IPS-20b (cell line): ENCODE results near the gene FADS2.

Experiments used
- H3K27ac ChIP-seq: one replicate; pipeline ENCODE4 v1.5.1; 2013; ENCODE audit warnings: low read length
- H3K27me3 ChIP-seq: 2 replicates; pipeline ENCODE4 v1.6.1; 2013; ENCODE audit warnings: mild to moderate bottlenecking, low read length, inconsistent platforms; ENCODE audit not compliant: insufficient read depth
- H3K36me3 ChIP-seq: 2 replicates; pipeline ENCODE4 v1.6.1; 2013; ENCODE audit warnings: low read depth, mild to moderate bottlenecking, inconsistent platforms, low read length, moderate library complexity; ENCODE audit not compliant: insufficient read depth
- H3K4me1 ChIP-seq: 2 replicates; pipeline ENCODE4 v1.6.1; 2013; ENCODE audit warnings: mild to moderate bottlenecking, control low read depth, inconsistent platforms, low read length, moderate library complexity; ENCODE audit not compliant: insufficient read depth
- H3K4me3 ChIP-seq: 2 replicates; pipeline ENCODE4 v1.5.1; 2013; ENCODE audit warnings: mild to moderate bottlenecking, low read length, inconsistent platforms
- H3K9ac ChIP-seq: 2 replicates; pipeline ENCODE4 v1.6.1; 2013; ENCODE audit warnings: low read depth, mild to moderate bottlenecking, inconsistent platforms, low read length, moderate library complexity
- H3K9me3 ChIP-seq: 2 replicates; pipeline ENCODE4 v1.6.1; 2013; ENCODE audit warnings: mild to moderate bottlenecking, low read depth, low read length, inconsistent platforms; ENCODE audit not compliant: insufficient read depth

The FADS2 gene

DNA sequence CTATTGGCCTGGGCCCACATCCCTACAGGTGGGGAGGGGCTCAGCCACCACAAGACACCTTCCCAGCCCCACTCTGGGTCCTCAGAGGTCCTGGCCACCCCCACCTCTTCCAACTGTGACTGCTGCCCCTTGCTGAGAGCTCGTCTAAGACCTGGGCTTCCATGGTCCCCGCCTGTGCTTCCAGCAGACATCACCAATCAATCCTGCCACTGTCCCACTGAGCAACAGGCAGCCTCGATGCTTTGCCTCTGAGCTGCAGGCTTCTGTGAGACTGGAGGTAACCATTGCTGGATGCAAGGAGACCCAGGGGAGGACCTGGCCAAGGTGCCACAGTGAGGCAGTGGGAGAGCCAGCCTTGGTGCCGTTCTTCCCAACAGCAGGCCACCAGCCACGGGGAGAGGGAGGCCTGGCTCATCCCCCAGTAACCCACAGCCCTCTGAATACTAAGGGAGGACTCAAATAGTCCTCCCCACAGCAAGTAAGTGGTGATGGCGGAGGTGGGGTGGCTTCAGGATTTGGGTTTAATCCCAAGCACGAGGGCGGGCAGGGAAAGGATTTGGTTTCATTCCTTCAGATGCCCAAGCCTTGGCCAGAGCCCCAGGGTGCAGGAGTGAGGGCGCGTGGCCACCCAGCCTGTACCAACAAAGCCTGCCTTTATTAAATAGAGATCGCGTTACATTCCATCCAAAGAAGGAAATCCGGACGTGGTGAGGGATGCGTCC, 68.7 kb downstream of the FADS2 start:
- peak overlapping the region; percentile 14 for H3K27ac ChIP-seq

DNA sequence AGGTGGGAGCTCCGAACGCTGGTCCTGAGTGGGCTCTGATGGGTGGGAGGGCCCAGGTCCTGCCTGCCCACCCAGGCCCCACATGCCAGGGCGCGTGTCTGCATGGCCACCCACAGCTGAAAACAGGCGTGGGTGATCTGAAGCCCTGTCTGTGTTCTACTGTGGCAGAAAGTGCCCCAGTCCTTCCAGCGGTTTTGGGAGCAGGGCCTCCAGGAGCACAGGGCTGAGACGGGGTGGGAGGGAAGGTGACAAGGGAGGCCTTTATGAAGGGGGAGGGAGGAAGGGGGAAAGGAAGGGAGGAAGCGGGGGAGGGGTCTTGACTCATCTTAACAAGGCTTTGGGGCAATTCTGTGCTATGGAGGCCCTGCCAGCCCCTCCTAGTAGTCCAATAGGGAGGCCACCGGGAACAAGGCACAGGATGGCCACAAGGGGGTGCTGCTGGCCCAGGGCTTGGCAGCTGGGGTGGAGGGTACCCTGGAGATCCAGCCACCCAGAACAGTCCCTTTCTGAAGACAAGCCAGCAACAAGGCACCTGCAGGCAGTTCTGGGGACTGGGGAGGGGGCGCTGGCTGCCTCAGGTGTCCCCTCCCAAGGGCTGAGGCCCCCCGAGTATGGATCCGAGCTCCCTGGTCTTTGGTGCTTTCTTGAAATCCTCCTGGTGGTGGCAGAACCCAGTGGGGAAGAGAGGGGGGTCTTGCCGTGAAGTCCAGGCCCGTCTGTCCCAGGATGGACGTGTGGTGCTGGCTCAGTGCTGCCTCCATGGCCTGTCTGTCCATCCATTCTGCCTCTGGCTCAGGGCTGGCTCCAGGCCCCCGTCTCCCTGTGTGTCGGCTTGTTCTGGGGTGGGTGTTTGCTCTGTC, 69.5 kb downstream of the FADS2 start:
- Histone ChIP-seq H3K9ac (0 out of 2 replicates have a peak overlapping the region, but pooled peaks have one; percentile 11), H3K27me3 (peaks cover 4% of the 10 kb centered on the region; the same call in 1 of the 2 replicates), H3K4me3 (no peak overlapping the region), H3K9me3 (no peaks in the 10 kb centered on the region), H3K36me3 (no peaks in the 10 kb centered on the region), H3K4me1 (no peaks in the 10 kb centered on the region), H3K27ac (peak overlapping the region; percentile 14)

More for the DNA sequence above, 68.7 kb downstream of the FADS2 start:
- Histone ChIP-seq H3K27me3 (peaks cover 6% of the 10 kb centered on the region; the same call in 1 of the 2 replicates), H3K4me3 (no peak overlapping the region), H3K36me3 (no peaks in the 10 kb centered on the region), H3K9ac (0 out of 2 replicates have a peak overlapping the region, but pooled peaks have one; percentile 11), H3K4me1 (no peaks in the 10 kb centered on the region), H3K9me3 (no peaks in the 10 kb centered on the region)

- H3K27ac ChIP-seq = no peak overlapping the region
- H3K27me3 ChIP-seq = no peaks in the 10 kb centered on the region
- H3K4me1 ChIP-seq = no peaks in the 10 kb centered on the region
- no peak overlapping the region for H3K4me3 ChIP-seq
- H3K9me3 ChIP-seq = no peaks in the 10 kb centered on the region
- no peak overlapping the region for H3K9ac ChIP-seq
- no peaks in the 10 kb centered on the region for H3K36me3 ChIP-seq
Measured at GRCh38 chr11:61898247-61898582, 70.1 kb downstream of the FADS2 start.

GRCh38 chr11:61899146-61899841, 71.2 kb downstream of the FADS2 start:
- no peak overlapping the region for H3K4me3 ChIP-seq
- no peaks in the 10 kb centered on the region for H3K9me3 ChIP-seq
- H3K36me3 ChIP-seq = no peaks in the 10 kb centered on the region
- no peaks in the 10 kb centered on the region for H3K27me3 ChIP-seq
- H3K27ac ChIP-seq = no peak overlapping the region
- H3K9ac ChIP-seq = no peak overlapping the region
- peaks cover 4% of the 10 kb centered on the region; the same call in 1 of the 2 replicates for H3K4me1 ChIP-seq

DNA sequence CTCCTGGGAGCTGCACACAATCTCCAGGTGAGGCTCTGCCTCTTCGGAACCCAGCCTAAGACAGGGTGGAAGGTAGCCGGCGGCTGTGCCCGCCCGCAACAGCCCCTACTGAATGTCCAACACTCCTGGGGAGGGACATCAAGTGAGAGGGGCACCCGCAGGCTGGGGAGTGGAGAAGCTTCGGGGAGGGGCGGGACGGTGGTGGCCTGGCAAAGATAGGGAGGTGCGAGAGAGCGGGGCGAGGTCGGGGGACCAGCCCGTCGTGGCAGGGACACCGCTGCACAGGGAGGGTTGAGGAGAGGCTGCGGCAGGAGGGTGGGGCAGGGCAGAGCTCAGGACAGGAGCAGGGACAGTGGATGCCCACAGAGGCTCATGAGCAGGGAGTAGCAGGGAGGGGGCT, 72.2 kb downstream of the FADS2 start:
- no peaks in the 10 kb centered on the region for H3K9me3 ChIP-seq
- no peaks in the 10 kb centered on the region for H3K36me3 ChIP-seq
- no peaks in the 10 kb centered on the region for H3K27me3 ChIP-seq
- no peak overlapping the region for H3K27ac ChIP-seq
- H3K9ac ChIP-seq = no peak overlapping the region
- H3K4me3 ChIP-seq = no peak overlapping the region
- peaks cover 4% of the 10 kb centered on the region; the same call in 1 of the 2 replicates for H3K4me1 ChIP-seq

DNA sequence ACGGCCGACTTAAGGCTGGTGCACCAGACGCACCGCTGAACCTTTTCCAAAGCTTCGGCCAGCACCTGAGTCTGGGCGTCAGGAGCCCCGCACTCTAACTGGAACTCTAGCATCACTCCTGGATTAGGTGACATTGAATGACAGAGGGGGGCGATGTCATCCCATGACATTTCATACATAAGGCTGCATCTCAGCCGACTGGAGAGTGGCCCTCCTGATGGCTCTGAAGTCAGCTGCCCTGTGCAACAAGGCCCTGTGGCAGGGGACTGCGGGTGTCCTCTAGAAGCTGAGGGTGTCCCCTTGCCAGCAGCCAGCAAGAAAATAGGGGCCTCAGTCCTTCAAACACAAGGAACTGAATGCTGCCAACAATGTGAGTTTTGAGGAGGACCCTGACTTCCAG, 73.3 kb downstream of the FADS2 start:
- no peak overlapping the region for H3K9ac ChIP-seq
- H3K36me3 ChIP-seq = no peaks in the 10 kb centered on the region
- no peaks in the 10 kb centered on the region for H3K27me3 ChIP-seq
- no peaks in the 10 kb centered on the region for H3K9me3 ChIP-seq
- H3K4me1 ChIP-seq = peaks cover 4% of the 10 kb centered on the region; the same call in 1 of the 2 replicates
- no peak overlapping the region for H3K4me3 ChIP-seq
- no peak overlapping the region for H3K27ac ChIP-seq

- H3K27ac ChIP-seq = no peak overlapping the region
- peaks cover 4% of the 10 kb centered on the region; the same call in 1 of the 2 replicates for H3K4me1 ChIP-seq
- no peak overlapping the region for H3K9ac ChIP-seq
- no peak overlapping the region for H3K4me3 ChIP-seq
- no peaks in the 10 kb centered on the region for H3K27me3 ChIP-seq
- H3K36me3 ChIP-seq = no peaks in the 10 kb centered on the region
- H3K9me3 ChIP-seq = no peaks in the 10 kb centered on the region
Measured at GRCh38 chr11:61902313-61902712, 74.2 kb downstream of the FADS2 start.

- Histone ChIP-seq H3K4me1 (peaks cover 8% of the 10 kb centered on the region; the same call in 1 of the 2 replicates), H3K4me3 (peak overlapping the region; percentile 55; the same call in 1 of the 2 replicates), H3K27me3 (no peaks in the 10 kb centered on the region), H3K9me3 (no peaks in the 10 kb centered on the region), H3K9ac (no peak overlapping the region; the same call in 1 of the 2 replicates), H3K27ac (no peak overlapping the region), H3K36me3 (no peaks in the 10 kb centered on the region)
Measured at GRCh38 chr11:61903845-61904244, 75.7 kb downstream of the FADS2 start.

GRCh38 chr11:61904539-61905048, 76.5 kb downstream of the FADS2 start:
- Histone ChIP-seq H3K27ac (no peak overlapping the region), H3K9ac (peak overlapping the region; percentile 37; the same call in 1 of the 2 replicates), H3K27me3 (no peaks in the 10 kb centered on the region), H3K36me3 (no peaks in the 10 kb centered on the region), H3K9me3 (no peaks in the 10 kb centered on the region), H3K4me3 (peak overlapping the region; percentile 55; the same call in 1 of the 2 replicates), H3K4me1 (peaks cover 14% of the 10 kb centered on the region; the same call in 1 of the 2 replicates)

GRCh38 chr11:61905067-61905696, 77.1 kb downstream of the FADS2 start:
- no peak overlapping the region for H3K4me3 ChIP-seq
- no peaks in the 10 kb centered on the region for H3K36me3 ChIP-seq

More at GRCh38 chr11:61905067-61905696, 77.1 kb downstream of the FADS2 start:
- H3K27ac ChIP-seq = no peak overlapping the region
- peaks cover 14% of the 10 kb centered on the region; the same call in 1 of the 2 replicates for H3K4me1 ChIP-seq
- H3K27me3 ChIP-seq = no peaks in the 10 kb centered on the region
- H3K9me3 ChIP-seq = no peaks in the 10 kb centered on the region
- no peak overlapping the region; the same call in 1 of the 2 replicates for H3K9ac ChIP-seq
